GM23338 (cell line): ENCODE measurements around the gene SLK.

Experiments
- EZH2 ChIP-seq: fragments of 200-600 bp; sonication (generic); IDR thresholded peaks from one replicate; pipeline ENCODE4 v1.8.0; 2017; ENCODE audit warnings: antibody characterized with exemption, mild to moderate bottlenecking, low read depth; ENCODE audit not compliant: unreplicated experiment
- EZH2phosphoT487 ChIP-seq: fragments of 200-600 bp; sonication (generic); IDR thresholded peaks from one replicate; pipeline ENCODE4 v1.8.1; 2018; ENCODE audit warnings: antibody characterized with exemption; ENCODE audit not compliant: unreplicated experiment
- JUNB ChIP-seq: IDR thresholded peaks from one replicate; pipeline ENCODE4 v1.6.1; 2016; ENCODE audit warnings: antibody characterized with exemption; ENCODE audit not compliant: unreplicated experiment
- POLR2AphosphoS5 ChIP-seq: IDR thresholded peaks from 2 replicates; pipeline ENCODE4 v1.6.1; 2016; ENCODE audit warnings: antibody characterized with exemption, low read depth
- STAT1 ChIP-seq: IDR thresholded peaks from one replicate; pipeline ENCODE4 v1.6.1; 2016; ENCODE audit warnings: antibody characterized with exemption; ENCODE audit not compliant: unreplicated experiment
- ZNF114 ChIP-seq: fragments of 250-450 bp; sonication (Bioruptor Pico); IDR thresholded peaks from 2 replicates; pipeline ENCODE4 v1.5.0; 2020; ENCODE audit warnings: mild to moderate bottlenecking, moderate library complexity
- TF ChIP-seq, protein P1 (sequence below), 2 experiments: fragments of 200-600 bp in 1 of 2; sonication (generic) in 1 of 2; conservative IDR thresholded peaks; 2 replicates each; pipeline versions ENCODE4 v1.5.1 to v1.6.1; 2016 to 2017; ENCODE audit warnings: antibody characterized with exemption in 2 of 2, low read depth in 2 of 2, mild to moderate bottlenecking in 2 of 2, moderate library complexity in 1 of 2
- TF ChIP-seq, protein P2 (sequence below): IDR thresholded peaks from one replicate; pipeline ENCODE4 v1.6.1; 2018; ENCODE audit warnings: antibody characterized with exemption; ENCODE audit not compliant: unreplicated experiment
- TF ChIP-seq, protein P3 (sequence below): fragments of 250-450 bp; sonication (Bioruptor Pico); IDR thresholded peaks from 2 replicates; pipeline ENCODE4 v1.5.0; 2020; ENCODE audit warnings: mild to moderate bottlenecking, moderate library complexity

DNA sequence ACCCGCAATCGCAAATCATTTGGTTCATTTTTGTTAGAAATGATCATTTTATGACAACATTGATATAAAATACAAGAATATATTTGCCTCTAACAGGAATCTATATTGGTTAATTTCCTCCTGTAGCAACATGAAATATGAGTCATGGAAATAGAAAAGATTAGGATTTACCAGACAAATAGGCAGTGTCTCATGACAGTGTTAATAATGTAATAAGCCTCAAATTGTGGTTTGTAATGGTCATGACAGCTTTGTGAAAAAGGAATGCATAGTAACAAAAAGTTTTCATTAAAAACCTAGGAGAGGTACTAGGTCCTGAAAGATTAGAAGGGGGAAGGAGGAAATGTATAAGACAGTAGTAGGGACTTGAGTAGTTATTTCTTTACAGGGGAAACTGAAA, 7.9 kb upstream of the SLK start:
- TF ChIP-seq, protein P1, sequence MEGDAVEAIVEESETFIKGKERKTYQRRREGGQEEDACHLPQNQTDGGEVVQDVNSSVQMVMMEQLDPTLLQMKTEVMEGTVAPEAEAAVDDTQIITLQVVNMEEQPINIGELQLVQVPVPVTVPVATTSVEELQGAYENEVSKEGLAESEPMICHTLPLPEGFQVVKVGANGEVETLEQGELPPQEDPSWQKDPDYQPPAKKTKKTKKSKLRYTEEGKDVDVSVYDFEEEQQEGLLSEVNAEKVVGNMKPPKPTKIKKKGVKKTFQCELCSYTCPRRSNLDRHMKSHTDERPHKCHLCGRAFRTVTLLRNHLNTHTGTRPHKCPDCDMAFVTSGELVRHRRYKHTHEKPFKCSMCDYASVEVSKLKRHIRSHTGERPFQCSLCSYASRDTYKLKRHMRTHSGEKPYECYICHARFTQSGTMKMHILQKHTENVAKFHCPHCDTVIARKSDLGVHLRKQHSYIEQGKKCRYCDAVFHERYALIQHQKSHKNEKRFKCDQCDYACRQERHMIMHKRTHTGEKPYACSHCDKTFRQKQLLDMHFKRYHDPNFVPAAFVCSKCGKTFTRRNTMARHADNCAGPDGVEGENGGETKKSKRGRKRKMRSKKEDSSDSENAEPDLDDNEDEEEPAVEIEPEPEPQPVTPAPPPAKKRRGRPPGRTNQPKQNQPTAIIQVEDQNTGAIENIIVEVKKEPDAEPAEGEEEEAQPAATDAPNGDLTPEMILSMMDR (conservative IDR thresholded peaks at IDR 0.05; ENCODE audit: low read depth in 2 of 2), result no peak
- TF ChIP-seq, protein P2, sequence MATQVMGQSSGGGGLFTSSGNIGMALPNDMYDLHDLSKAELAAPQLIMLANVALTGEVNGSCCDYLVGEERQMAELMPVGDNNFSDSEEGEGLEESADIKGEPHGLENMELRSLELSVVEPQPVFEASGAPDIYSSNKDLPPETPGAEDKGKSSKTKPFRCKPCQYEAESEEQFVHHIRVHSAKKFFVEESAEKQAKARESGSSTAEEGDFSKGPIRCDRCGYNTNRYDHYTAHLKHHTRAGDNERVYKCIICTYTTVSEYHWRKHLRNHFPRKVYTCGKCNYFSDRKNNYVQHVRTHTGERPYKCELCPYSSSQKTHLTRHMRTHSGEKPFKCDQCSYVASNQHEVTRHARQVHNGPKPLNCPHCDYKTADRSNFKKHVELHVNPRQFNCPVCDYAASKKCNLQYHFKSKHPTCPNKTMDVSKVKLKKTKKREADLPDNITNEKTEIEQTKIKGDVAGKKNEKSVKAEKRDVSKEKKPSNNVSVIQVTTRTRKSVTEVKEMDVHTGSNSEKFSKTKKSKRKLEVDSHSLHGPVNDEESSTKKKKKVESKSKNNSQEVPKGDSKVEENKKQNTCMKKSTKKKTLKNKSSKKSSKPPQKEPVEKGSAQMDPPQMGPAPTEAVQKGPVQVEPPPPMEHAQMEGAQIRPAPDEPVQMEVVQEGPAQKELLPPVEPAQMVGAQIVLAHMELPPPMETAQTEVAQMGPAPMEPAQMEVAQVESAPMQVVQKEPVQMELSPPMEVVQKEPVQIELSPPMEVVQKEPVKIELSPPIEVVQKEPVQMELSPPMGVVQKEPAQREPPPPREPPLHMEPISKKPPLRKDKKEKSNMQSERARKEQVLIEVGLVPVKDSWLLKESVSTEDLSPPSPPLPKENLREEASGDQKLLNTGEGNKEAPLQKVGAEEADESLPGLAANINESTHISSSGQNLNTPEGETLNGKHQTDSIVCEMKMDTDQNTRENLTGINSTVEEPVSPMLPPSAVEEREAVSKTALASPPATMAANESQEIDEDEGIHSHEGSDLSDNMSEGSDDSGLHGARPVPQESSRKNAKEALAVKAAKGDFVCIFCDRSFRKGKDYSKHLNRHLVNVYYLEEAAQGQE, result no peak
- TF ChIP-seq POLR2AphosphoS5 (no peak), JUNB (no peak), EZH2phosphoT487 (no peak), ZNF114 (CRISPR knock-in tag) (no peak), EZH2 (no peak), STAT1 (no peak)
- TF ChIP-seq, protein P3, sequence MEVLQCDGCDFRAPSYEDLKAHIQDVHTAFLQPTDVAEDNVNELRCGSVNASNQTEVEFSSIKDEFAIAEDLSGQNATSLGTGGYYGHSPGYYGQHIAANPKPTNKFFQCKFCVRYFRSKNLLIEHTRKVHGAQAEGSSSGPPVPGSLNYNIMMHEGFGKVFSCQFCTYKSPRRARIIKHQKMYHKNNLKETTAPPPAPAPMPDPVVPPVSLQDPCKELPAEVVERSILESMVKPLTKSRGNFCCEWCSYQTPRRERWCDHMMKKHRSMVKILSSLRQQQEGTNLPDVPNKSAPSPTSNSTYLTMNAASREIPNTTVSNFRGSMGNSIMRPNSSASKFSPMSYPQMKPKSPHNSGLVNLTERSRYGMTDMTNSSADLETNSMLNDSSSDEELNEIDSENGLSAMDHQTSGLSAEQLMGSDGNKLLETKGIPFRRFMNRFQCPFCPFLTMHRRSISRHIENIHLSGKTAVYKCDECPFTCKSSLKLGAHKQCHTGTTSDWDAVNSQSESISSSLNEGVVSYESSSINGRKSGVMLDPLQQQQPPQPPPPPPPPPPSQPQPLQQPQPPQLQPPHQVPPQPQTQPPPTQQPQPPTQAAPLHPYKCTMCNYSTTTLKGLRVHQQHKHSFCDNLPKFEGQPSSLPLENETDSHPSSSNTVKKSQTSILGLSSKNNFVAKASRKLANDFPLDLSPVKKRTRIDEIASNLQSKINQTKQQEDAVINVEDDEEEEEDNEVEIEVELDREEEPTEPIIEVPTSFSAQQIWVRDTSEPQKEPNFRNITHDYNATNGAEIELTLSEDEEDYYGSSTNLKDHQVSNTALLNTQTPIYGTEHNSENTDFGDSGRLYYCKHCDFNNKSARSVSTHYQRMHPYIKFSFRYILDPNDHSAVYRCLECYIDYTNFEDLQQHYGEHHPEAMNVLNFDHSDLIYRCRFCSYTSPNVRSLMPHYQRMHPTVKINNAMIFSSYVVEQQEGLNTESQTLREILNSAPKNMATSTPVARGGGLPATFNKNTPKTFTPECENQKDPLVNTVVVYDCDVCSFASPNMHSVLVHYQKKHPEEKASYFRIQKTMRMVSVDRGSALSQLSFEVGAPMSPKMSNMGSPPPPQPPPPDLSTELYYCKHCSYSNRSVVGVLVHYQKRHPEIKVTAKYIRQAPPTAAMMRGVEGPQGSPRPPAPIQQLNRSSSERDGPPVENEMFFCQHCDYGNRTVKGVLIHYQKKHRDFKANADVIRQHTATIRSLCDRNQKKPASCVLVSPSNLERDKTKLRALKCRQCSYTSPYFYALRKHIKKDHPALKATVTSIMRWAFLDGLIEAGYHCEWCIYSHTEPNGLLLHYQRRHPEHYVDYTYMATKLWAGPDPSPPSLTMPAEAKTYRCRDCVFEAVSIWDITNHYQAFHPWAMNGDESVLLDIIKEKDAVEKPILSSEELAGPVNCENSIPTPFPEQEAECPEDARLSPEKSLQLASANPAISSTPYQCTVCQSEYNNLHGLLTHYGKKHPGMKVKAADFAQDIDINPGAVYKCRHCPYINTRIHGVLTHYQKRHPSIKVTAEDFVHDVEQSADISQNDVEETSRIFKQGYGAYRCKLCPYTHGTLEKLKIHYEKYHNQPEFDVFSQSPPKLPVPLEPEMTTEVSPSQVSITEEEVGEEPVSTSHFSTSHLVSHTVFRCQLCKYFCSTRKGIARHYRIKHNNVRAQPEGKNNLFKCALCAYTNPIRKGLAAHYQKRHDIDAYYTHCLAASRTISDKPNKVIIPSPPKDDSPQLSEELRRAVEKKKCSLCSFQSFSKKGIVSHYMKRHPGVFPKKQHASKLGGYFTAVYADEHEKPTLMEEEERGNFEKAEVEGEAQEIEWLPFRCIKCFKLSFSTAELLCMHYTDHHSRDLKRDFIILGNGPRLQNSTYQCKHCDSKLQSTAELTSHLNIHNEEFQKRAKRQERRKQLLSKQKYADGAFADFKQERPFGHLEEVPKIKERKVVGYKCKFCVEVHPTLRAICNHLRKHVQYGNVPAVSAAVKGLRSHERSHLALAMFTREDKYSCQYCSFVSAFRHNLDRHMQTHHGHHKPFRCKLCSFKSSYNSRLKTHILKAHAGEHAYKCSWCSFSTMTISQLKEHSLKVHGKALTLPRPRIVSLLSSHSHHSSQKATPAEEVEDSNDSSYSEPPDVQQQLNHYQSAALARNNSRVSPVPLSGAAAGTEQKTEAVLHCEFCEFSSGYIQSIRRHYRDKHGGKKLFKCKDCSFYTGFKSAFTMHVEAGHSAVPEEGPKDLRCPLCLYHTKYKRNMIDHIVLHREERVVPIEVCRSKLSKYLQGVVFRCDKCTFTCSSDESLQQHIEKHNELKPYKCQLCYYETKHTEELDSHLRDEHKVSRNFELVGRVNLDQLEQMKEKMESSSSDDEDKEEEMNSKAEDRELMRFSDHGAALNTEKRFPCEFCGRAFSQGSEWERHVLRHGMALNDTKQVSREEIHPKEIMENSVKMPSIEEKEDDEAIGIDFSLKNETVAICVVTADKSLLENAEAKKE (CRISPR knock-in tag), result no peak
